H9 (cell line): ENCODE measurements around the gene ATP6V1C2. TPM values are rescaled to one million over a fixed set of nuclear protein-coding genes. Genes with fewer than 3 reads are reported as not detected.

ENCODE experiments used
- DNase-seq: peaks from one replicate; pipeline ENCODE4 v3.0.0-alpha.2; 2017
- H2AFZ ChIP-seq: one replicate; pipeline ENCODE4 v1.6.1; 2013; ENCODE audit warnings: mild to moderate bottlenecking, low read length, control low read depth, moderate library complexity
- H2AK5ac ChIP-seq: 2 replicates; pipeline ENCODE4 v1.6.1; 2013; ENCODE audit warnings: low read length, control low read depth, mixed read lengths; ENCODE audit not compliant: insufficient read length
- H2BK120ac ChIP-seq: one replicate; pipeline ENCODE4 v1.6.1; 2013; ENCODE audit warnings: low read depth, mild to moderate bottlenecking, low read length, control low read depth, inconsistent platforms; ENCODE audit not compliant: poor library complexity, severe bottlenecking
- H2BK12ac ChIP-seq: 2 replicates; pipeline ENCODE4 v1.6.1; 2013; ENCODE audit warnings: low read length, control low read depth, mixed read lengths, low read depth; ENCODE audit not compliant: insufficient read length
- H2BK15ac ChIP-seq: 2 replicates; pipeline ENCODE4 v1.6.1; 2013; ENCODE audit warnings: low read depth, low read length, control low read depth
- H2BK20ac ChIP-seq: one replicate; pipeline ENCODE4 v1.6.1; 2013; ENCODE audit warnings: low read depth, mild to moderate bottlenecking, low read length, control low read depth, inconsistent platforms; ENCODE audit not compliant: poor library complexity, severe bottlenecking
- H2BK5ac ChIP-seq: 2 replicates; pipeline ENCODE4 v1.6.1; 2013; ENCODE audit warnings: low read length, control low read depth, mixed read lengths; ENCODE audit not compliant: insufficient read length
- H3K14ac ChIP-seq: 2 replicates; pipeline ENCODE4 v1.6.1; 2013; ENCODE audit warnings: low read length, control low read depth; ENCODE audit not compliant: insufficient read depth
- H3K18ac ChIP-seq: 2 replicates; pipeline ENCODE4 v1.6.1; 2013; ENCODE audit warnings: low read depth, mild to moderate bottlenecking, mixed read lengths, low read length, control low read depth; ENCODE audit not compliant: insufficient read length
- H3K23ac ChIP-seq: 2 replicates; pipeline ENCODE4 v1.6.1; 2013; ENCODE audit warnings: low read length, control low read depth, mixed read lengths, low read depth; ENCODE audit not compliant: insufficient read length
- H3K23me2 ChIP-seq: 2 replicates; pipeline ENCODE4 v1.6.1; 2013; ENCODE audit warnings: low read depth, mild to moderate bottlenecking, mixed read lengths, low read length, control low read depth; ENCODE audit not compliant: insufficient read length, poor library complexity, severe bottlenecking
- H3K27ac ChIP-seq: 2 replicates; pipeline ENCODE4 v1.5.1; 2013; ENCODE audit warnings: low read length, control low read depth, mixed read lengths, low read depth; ENCODE audit not compliant: insufficient read length
- H3K27me3 ChIP-seq: 2 replicates; pipeline ENCODE4 v1.6.1; 2013; ENCODE audit warnings: low read length, control low read depth, inconsistent platforms; ENCODE audit not compliant: insufficient read depth
- H3K4ac ChIP-seq: 2 replicates; pipeline ENCODE4 v1.6.1; 2013; ENCODE audit warnings: low read depth, mild to moderate bottlenecking, control low read depth, inconsistent platforms, low read length, moderate library complexity
- H3K4me1 ChIP-seq: 2 replicates; pipeline ENCODE4 v1.6.1; 2013; ENCODE audit warnings: low read length, control low read depth, inconsistent platforms; ENCODE audit not compliant: insufficient read depth
- H3K4me2 ChIP-seq: 2 replicates; pipeline ENCODE4 v1.6.1; 2013; ENCODE audit warnings: low read length, control low read depth, mixed read lengths; ENCODE audit not compliant: insufficient read length, insufficient read depth
- H3K56ac ChIP-seq: 2 replicates; pipeline ENCODE4 v1.6.1; 2013; ENCODE audit warnings: low read depth, mild to moderate bottlenecking, mixed read lengths, low read length, control low read depth; ENCODE audit not compliant: insufficient read length
- H3K79me1 ChIP-seq: 2 replicates; pipeline ENCODE4 v1.6.1; 2013; ENCODE audit warnings: low read depth, mild to moderate bottlenecking, moderate library complexity, low read length, control low read depth, inconsistent platforms; ENCODE audit not compliant: insufficient read depth, poor library complexity, severe bottlenecking
- H3K79me2 ChIP-seq: 2 replicates; pipeline ENCODE4 v1.6.1; 2013; ENCODE audit warnings: low read length, control low read depth, inconsistent platforms; ENCODE audit not compliant: insufficient read depth
- H3K9ac ChIP-seq: 2 replicates; pipeline ENCODE4 v1.6.1; 2013; ENCODE audit warnings: low read length, control low read depth, mixed read lengths; ENCODE audit not compliant: insufficient read length; ENCODE audit errors: extremely low read depth
- H3K9me3 ChIP-seq: one replicate; pipeline ENCODE4 v1.6.1; 2013; ENCODE audit warnings: low read depth, low read length, inconsistent platforms; ENCODE audit not compliant: control insufficient read depth
- H3T11ph ChIP-seq: one replicate; pipeline ENCODE4 v1.6.1; 2013; ENCODE audit warnings: mild to moderate bottlenecking, low read length, control low read depth, inconsistent platforms
- H4K20me1 ChIP-seq: one replicate; pipeline ENCODE4 v1.6.1; 2013; ENCODE audit not compliant: control insufficient read depth, insufficient read length, insufficient read depth
- H4K5ac ChIP-seq: 2 replicates; pipeline ENCODE4 v1.6.1; 2013; ENCODE audit warnings: low read depth, mild to moderate bottlenecking, mixed read lengths, low read length, control low read depth; ENCODE audit not compliant: insufficient read length
- H4K8ac ChIP-seq: replicated peaks from 2 replicates; pipeline ENCODE4 v1.6.1; 2013; ENCODE audit warnings: low read length, control low read depth, mixed read lengths, low read depth; ENCODE audit not compliant: insufficient read length
- H4K91ac ChIP-seq: 2 replicates; pipeline ENCODE4 v1.6.1; 2013; ENCODE audit warnings: low read depth, mild to moderate bottlenecking, moderate library complexity, mixed read lengths, low read length, control low read depth; ENCODE audit not compliant: insufficient read length
- H3K27ac Mint-ChIP-seq, 3 experiments: 2 replicates in 2 of 3; 3 replicates in 1 of 3; pipeline ENCODE4 v1.8.0; 2020 to 2021; ENCODE audit warnings: mixed read lengths in 3 of 3, mild to moderate bottlenecking in 1 of 3, moderate library complexity in 1 of 3
- H3K27me3 Mint-ChIP-seq: 2 replicates; pipeline ENCODE4 v1.8.0; 2021; ENCODE audit warnings: low read depth, mild to moderate bottlenecking, moderate library complexity, mixed read lengths
- H3K36me3 Mint-ChIP-seq, 3 experiments: 2 replicates in 2 of 3; 3 replicates in 1 of 3; pipeline ENCODE4 v1.8.0; 2020 to 2021; ENCODE audit warnings: low read depth in 3 of 3, mixed read lengths in 3 of 3; ENCODE audit not compliant: insufficient read depth in 1 of 3
- H3K4me1 Mint-ChIP-seq, 2 experiments: 2 replicates each; pipeline ENCODE4 v1.8.0; 2020; ENCODE audit warnings: mixed read lengths in 2 of 2
- H3K4me3 Mint-ChIP-seq, 2 experiments: 2 replicates in 1 of 2; 3 replicates in 1 of 2; pipeline ENCODE4 v1.8.0; 2020 to 2021; ENCODE audit warnings: mild to moderate bottlenecking in 2 of 2, mixed read lengths in 2 of 2, moderate library complexity in 1 of 2
- H3K9me3 Mint-ChIP-seq, 2 experiments: 2 replicates in 1 of 2; 3 replicates in 1 of 2; pipeline ENCODE4 v1.8.0; 2020; ENCODE audit warnings: mild to moderate bottlenecking in 2 of 2, mixed read lengths in 2 of 2, moderate library complexity in 1 of 2
- CTCF ChIP-seq: fragments of 200-600 bp; sonication (generic); conservative IDR thresholded peaks from 3 replicates; pipeline ENCODE4 v1.8.0; 2021; ENCODE audit warnings: antibody characterized with exemption, mild to moderate bottlenecking
- WGBS: extraction: QIAGEN DNeasy Blood & Tissue Kit; methylation state at CpG from one replicate; pipeline ENCODE4 v1.1.7; 2013; ENCODE audit warnings: missing lambda C conversion rate, low lambda C conversion rate, mixed read lengths; ENCODE audit not compliant: insufficient read length; ENCODE audit errors: extremely low coverage; 5-methylcytosine and 5-hydroxymethylcytosine counted together
- total RNA-seq: library from RNA; stranded (reverse); gene quantifications from 2 replicates; pipeline ENCODE4 v1.2.1, GENCODE V29; 2021

Gene ATP6V1C2
- total RNA-seq, 1 experiment from 2014 or later: 1.2 TPM

GRCh38 chr2:10781746-10782145 lies 60.3 kb downstream of the ATP6V1C2 start:
- no peak overlapping the region for H3K4ac ChIP-seq
- H3T11ph ChIP-seq: no peak overlapping the region
- no peak overlapping the region for H2BK5ac ChIP-seq
- H2BK15ac ChIP-seq: no peak overlapping the region
- H4K20me1 ChIP-seq: no peaks in the 10 kb centered on the region
- H3K36me3 Mint-ChIP-seq: peaks cover 46 to 69% (median 62%) of the 10 kb centered on the region in 3 experiments; a peak in 6 of 7 replicates
- no peak overlapping the region for H2AK5ac ChIP-seq
- H3K14ac ChIP-seq: no peak overlapping the region
- H3K79me1 ChIP-seq: no peaks in the 10 kb centered on the region
- H4K91ac ChIP-seq: no peak overlapping the region
- H3K9ac ChIP-seq: no peak overlapping the region
- H2AFZ ChIP-seq: no peak overlapping the region
- no peak overlapping the region; a peak in 1 of 5 replicates for H3K4me3 Mint-ChIP-seq
- H3K27ac ChIP-seq: no peak overlapping the region
- no peak for TF ChIP-seq CTCF
- H3K23ac ChIP-seq: no peak overlapping the region
- H4K8ac ChIP-seq: no peak overlapping the region
- H3K27me3 Mint-ChIP-seq: no peaks in the 10 kb centered on the region
- no peak overlapping the region for H3K56ac ChIP-seq
- H3K27ac Mint-ChIP-seq: no peak overlapping the region
- H3K4me1 ChIP-seq: no peaks in the 10 kb centered on the region
- no peaks in the 10 kb centered on the region for H3K9me3 ChIP-seq
- no peak for DNase-seq
- no CpG with 5 or more reads among the region's 8 CpGs for WGBS
- no peaks in the 10 kb centered on the region for H3K23me2 ChIP-seq
- no peaks in the 10 kb centered on the region for H3K4me1 Mint-ChIP-seq
- no peaks in the 10 kb centered on the region for H3K9me3 Mint-ChIP-seq
- H2BK120ac ChIP-seq: no peak overlapping the region
- no peak overlapping the region for H2BK12ac ChIP-seq
- H4K5ac ChIP-seq: no peak overlapping the region
- H2BK20ac ChIP-seq: no peak overlapping the region
- H3K79me2 ChIP-seq: no peaks in the 10 kb centered on the region
- H3K27me3 ChIP-seq: no peaks in the 10 kb centered on the region
- no peak overlapping the region for H3K18ac ChIP-seq
- H3K4me2 ChIP-seq: no peak overlapping the region
